ENCODE data around the gene ZC3HAV1.

DNA sequence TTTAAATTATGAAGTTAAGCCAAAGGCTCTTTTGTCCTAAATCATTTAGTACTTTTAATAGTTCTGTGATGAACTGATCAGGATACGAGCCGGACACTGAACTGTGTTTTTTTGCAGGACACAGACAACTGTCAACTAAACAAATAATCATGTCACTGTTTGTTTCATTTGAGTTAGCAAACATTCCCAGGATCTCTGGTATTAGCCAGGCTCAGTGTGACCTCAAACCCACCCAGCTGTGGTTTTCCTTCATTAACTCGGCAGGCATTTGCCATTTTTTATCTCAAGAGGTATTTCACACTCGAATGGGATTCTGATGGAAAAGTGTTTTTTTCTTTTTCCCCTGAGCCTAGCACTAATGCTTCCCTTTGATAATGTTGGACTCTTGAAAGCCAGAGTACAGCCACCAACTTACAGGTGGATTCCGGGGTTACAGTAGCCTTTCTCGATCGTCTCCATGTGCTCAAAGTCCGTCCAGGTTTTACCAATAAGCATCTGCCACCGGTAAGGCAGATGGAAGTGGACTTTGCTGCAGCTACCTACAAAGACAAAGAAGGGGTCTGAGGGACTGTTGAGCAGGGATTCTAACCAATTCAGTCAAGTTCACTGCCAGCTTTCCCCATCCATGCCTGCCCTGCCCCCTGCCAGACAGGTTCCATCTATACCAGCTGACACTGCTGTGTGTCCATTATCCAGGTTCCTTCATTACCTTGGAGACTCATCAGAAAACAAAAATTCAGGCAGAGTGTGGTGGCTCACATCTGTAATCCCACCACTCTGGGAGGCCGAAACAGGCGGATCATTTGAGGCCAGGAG lies 33.4 kb downstream of the ZC3HAV1 start:
- TF ChIP-seq, protein P1, sequence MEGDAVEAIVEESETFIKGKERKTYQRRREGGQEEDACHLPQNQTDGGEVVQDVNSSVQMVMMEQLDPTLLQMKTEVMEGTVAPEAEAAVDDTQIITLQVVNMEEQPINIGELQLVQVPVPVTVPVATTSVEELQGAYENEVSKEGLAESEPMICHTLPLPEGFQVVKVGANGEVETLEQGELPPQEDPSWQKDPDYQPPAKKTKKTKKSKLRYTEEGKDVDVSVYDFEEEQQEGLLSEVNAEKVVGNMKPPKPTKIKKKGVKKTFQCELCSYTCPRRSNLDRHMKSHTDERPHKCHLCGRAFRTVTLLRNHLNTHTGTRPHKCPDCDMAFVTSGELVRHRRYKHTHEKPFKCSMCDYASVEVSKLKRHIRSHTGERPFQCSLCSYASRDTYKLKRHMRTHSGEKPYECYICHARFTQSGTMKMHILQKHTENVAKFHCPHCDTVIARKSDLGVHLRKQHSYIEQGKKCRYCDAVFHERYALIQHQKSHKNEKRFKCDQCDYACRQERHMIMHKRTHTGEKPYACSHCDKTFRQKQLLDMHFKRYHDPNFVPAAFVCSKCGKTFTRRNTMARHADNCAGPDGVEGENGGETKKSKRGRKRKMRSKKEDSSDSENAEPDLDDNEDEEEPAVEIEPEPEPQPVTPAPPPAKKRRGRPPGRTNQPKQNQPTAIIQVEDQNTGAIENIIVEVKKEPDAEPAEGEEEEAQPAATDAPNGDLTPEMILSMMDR (conservative IDR thresholded peaks at IDR 0.05) = no peak
- TF ChIP-seq ZFX (IDR thresholded peaks at IDR 0.05) = no peak
